Bronchial epithelial cell (primary cell): ENCODE data around the gene CARMIL1. TPM values are rescaled to one million over a fixed set of nuclear protein-coding genes. Genes with fewer than 3 reads are reported as not detected.

ENCODE experiments used
- DNase-seq: peaks from one replicate; pipeline ENCODE4 v3.0.0-alpha.2; 2010; ENCODE audit warnings: low read depth
- FAIRE-seq: peaks from 2 replicates; lab custom pipeline; 2011; peaks lifted over from hg19 to GRCh38; lab: Jason Lieb, UNC
- H3K27me3 ChIP-seq: 2 replicates; pipeline ENCODE4 v1.5.1; 2011; ENCODE audit warnings: low read length; ENCODE audit not compliant: control insufficient read depth, insufficient read depth
- H3K36me3 ChIP-seq: 2 replicates; pipeline ENCODE4 v1.5.1; 2011; ENCODE audit warnings: low read length; ENCODE audit not compliant: control insufficient read depth, insufficient read depth
- H3K4me3 ChIP-seq: 2 replicates; pipeline ENCODE4 v1.5.1; 2011; ENCODE audit warnings: mild to moderate bottlenecking, low read depth, low read length, control low read depth
- CTCF ChIP-seq: IDR thresholded peaks from 2 replicates; pipeline ENCODE4 v1.5.1; 2011; ENCODE audit warnings: mild to moderate bottlenecking, moderate library complexity, low read length, control low read depth, inconsistent platforms; ENCODE audit not compliant: insufficient read depth, severe bottlenecking
- total RNA-seq: library from RNA; depleted of rRNA; stranded (reverse); fragments of >200 nt; gene quantifications from 2 replicates; pipeline ENCODE4 v1.2.1, GENCODE V29; 2014

Gene CARMIL1
- total RNA-seq, 1 donor from 2014 or later, result 12.1 TPM

DNA sequence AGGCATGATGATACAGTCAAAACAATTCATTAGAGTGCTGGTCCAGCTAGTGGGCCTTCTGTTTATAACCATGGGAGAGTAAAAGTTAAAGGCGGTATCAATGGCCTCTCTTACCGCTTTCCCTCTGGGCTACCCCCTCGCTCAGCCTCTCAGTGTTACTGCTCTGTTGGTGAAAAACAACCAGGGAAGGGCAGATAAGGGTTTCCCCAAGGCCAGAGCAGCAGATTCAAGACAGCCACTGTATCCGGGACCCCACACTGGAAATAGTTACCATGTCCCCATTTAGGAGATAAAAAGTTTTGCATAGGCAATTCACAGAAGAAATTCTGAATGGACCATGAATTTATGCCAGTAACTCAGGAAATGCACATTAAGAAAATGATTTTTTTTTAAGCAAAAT, 386.3 kb downstream of the CARMIL1 start:
- H3K36me3 ChIP-seq, result no peaks in the 10 kb centered on the region
- DNase-seq (no peak), FAIRE-seq (no peak)
- TF ChIP-seq CTCF, result no peak
- H3K27me3 ChIP-seq, result peaks cover 1% of the 10 kb centered on the region
- H3K4me3 ChIP-seq, result no peak overlapping the region

GRCh38 chr6:25669413-25669812, 390.2 kb downstream of the CARMIL1 start:
- Histone ChIP-seq H3K36me3 (no peaks in the 10 kb centered on the region), H3K4me3 (no peak overlapping the region), H3K27me3 (peaks cover 4% of the 10 kb centered on the region)
- no peak for FAIRE-seq
- no peak for TF ChIP-seq CTCF
- DNase-seq, result no peak
